HepG2 (cell line): ENCODE results near the gene GAL3ST2. TPM values are rescaled to one million over a fixed set of nuclear protein-coding genes. Genes with fewer than 3 reads are reported as not detected.

ENCODE experiments used
- DNMT1 ChIP-seq: sonication (generic); formaldehyde crosslinking; IDR thresholded peaks from 2 replicates; pipeline ENCODE4 v1.5.1; 2020; ENCODE audit warnings: mild to moderate bottlenecking, missing genetic modification reagents
- FOSL1 ChIP-seq: sonication (generic); formaldehyde crosslinking; IDR thresholded peaks from 2 replicates; pipeline ENCODE4 v1.9.0; 2021; ENCODE audit warnings: missing genetic modification reagents, borderline replicate concordance
- HOXA5 ChIP-seq: sonication (generic); formaldehyde crosslinking; IDR thresholded peaks from 2 replicates; pipeline ENCODE4 v1.4.0; 2020; ENCODE audit warnings: missing genetic modification reagents
- MYNN ChIP-seq: sonication (generic); formaldehyde crosslinking; IDR thresholded peaks from 2 replicates; pipeline ENCODE4 v1.4.0; 2020; ENCODE audit warnings: mild to moderate bottlenecking, low read depth, missing genetic modification reagents
- NFYB ChIP-seq: sonication (generic); formaldehyde crosslinking; IDR thresholded peaks from 2 replicates; pipeline ENCODE4 v1.4.0; 2020; ENCODE audit warnings: missing genetic modification reagents
- PAWR ChIP-seq: sonication (generic); formaldehyde crosslinking; IDR thresholded peaks from 2 replicates; pipeline ENCODE4 v1.4.0; 2020; ENCODE audit warnings: missing genetic modification reagents, mild to moderate bottlenecking, borderline replicate concordance
- PBX2 ChIP-seq: IDR thresholded peaks from 2 replicates; pipeline ENCODE4 v1.6.1; 2016; ENCODE audit warnings: control low read depth
- SATB2 ChIP-seq: sonication (generic); formaldehyde crosslinking; IDR thresholded peaks from 2 replicates; pipeline ENCODE4 v1.5.0; 2020; ENCODE audit warnings: missing genetic modification reagents
- SCMH1 ChIP-seq: sonication (generic); formaldehyde crosslinking; IDR thresholded peaks from 2 replicates; pipeline ENCODE4 v1.9.0; 2021; ENCODE audit warnings: missing genetic modification reagents, mild to moderate bottlenecking, borderline replicate concordance
- SMAD1 ChIP-seq: sonication (generic); formaldehyde crosslinking; IDR thresholded peaks from 2 replicates; pipeline ENCODE4 v1.4.0; 2020; ENCODE audit warnings: missing genetic modification reagents, low read depth, mild to moderate bottlenecking, borderline replicate concordance
- SRSF1 ChIP-seq: fragments of 200-400 bp; formaldehyde crosslinking; optimal IDR thresholded peaks from 2 replicates; pipeline ENCODE3; 2017; ENCODE audit warnings: mild to moderate bottlenecking, low read depth, low read length, moderate library complexity
- STAT5B ChIP-seq: sonication (generic); formaldehyde crosslinking; IDR thresholded peaks from 2 replicates; pipeline ENCODE4 v1.4.0; 2020; ENCODE audit warnings: missing genetic modification reagents
- ZFP82 ChIP-seq: sonication (generic); formaldehyde crosslinking; IDR thresholded peaks from 2 replicates; pipeline ENCODE4 v1.5.1; 2020; ENCODE audit warnings: mild to moderate bottlenecking, missing genetic modification reagents, borderline replicate concordance
- ZNF10 ChIP-seq: sonication (generic); formaldehyde crosslinking; IDR thresholded peaks from 2 replicates; pipeline ENCODE4 v1.4.0; 2020; ENCODE audit warnings: mild to moderate bottlenecking, low read depth, missing genetic modification reagents, borderline replicate concordance
- polyA plus RNA-seq, 8 experiments: library from polyadenylated mRNA; depleted of rRNA in 3 of 8; stranded (reverse) in 7 of 8; unstranded in 1 of 8; fragments of >200 nt; fragmentation: Illumina TruSeq in 4 of 8; extraction: Trizol in 4 of 8; gene quantifications; 2 replicates each; pipeline versions ENCODE4 v1.2.1 to v1.2.3, GENCODE V29; 2011 to 2016; ENCODE audit warnings: low read depth in 4 of 8, missing spikeins in 1 of 8, mixed read lengths in 1 of 8; ENCODE audit not compliant: insufficient read depth in 1 of 8
- total RNA-seq, 5 experiments: library from RNA; depleted of rRNA; stranded (reverse); fragments of >200 nt; fragmentation: Illumina TruSeq; extraction: Trizol; gene quantifications; 2 replicates each; pipeline ENCODE4 v1.2.3, GENCODE V29; 2016; ENCODE audit warnings: low read depth in 1 of 5

GAL3ST2 gene
- total and polyA plus RNA-seq, 2 of the 13 experiments (the other 11 are each of a cell fraction or from before 2014, with no cell fraction given): 0.17 to 0.20 TPM

- TF ChIP-seq HOXA5 (CRISPR knock-in tag) (peak; percentile 98), SRSF1 (peak; percentile 60), SCMH1 (CRISPR knock-in tag) (no peak), ZNF10 (CRISPR knock-in tag) (no peak), MYNN (CRISPR knock-in tag) (no peak), STAT5B (0 out of 2 replicates have a peak, but pooled peaks have one; percentile 23), PAWR (no peak), SMAD1 (CRISPR knock-in tag) (no peak; the same call in 1 of the 2 replicates), NFYB (CRISPR knock-in tag) (no peak; the same call in 1 of the 2 replicates), FOSL1 (CRISPR knock-in tag) (0 out of 2 replicates have a peak, but pooled peaks have one; percentile 29), DNMT1 (CRISPR knock-in tag) (0 out of 2 replicates have a peak, but pooled peaks have one; percentile 49), PBX2 (CRISPR knock-in tag) (no peak), ZFP82 (CRISPR knock-in tag) (peak; percentile 93; the same call in 1 of the 2 replicates), SATB2 (CRISPR knock-in tag) (peak; percentile 96)
These were observed 32.2 kb downstream of the GAL3ST2 start, which contains the start of gene NEU4 (continued) for GRCh38 chr2:241808721-241809382.
